Vagina (tissue), 2 donors: Measurements from ENCODE around the gene IVNS1ABP. TPM values are rescaled to one million over a fixed set of nuclear protein-coding genes. Genes with fewer than 3 reads are reported as not detected.

ENCODE experiments used
- DNase-seq, 2 donors: peaks; one replicate each; pipeline ENCODE4 v3.0.0-alpha.2; 2017; ENCODE audit errors: extremely low spot score in 2 of 2
- H3K27ac ChIP-seq: fragments of 200-600 bp; sonication (generic); one replicate; pipeline ENCODE4 v1.5.1; 2019
- H3K27me3 ChIP-seq: fragments of 200-600 bp; sonication (generic); one replicate; pipeline ENCODE4 v1.5.1; 2019
- H3K36me3 ChIP-seq, 2 donors: fragments of 200-600 bp; sonication (generic); one replicate each; pipeline ENCODE4 v1.5.1; 2017 to 2019
- H3K4me1 ChIP-seq: fragments of 200-600 bp; sonication (generic); one replicate; pipeline ENCODE4 v1.5.1; 2019
- H3K4me3 ChIP-seq, 2 donors: fragments of 200-600 bp; sonication (generic); 1 replicate in 1 of 2; 2 replicates in 1 of 2; pipeline ENCODE4 v1.5.1; 2016 to 2019
- H3K9me3 ChIP-seq: fragments of 200-600 bp; sonication (generic); one replicate; pipeline ENCODE4 v1.5.1; 2019
- CTCF ChIP-seq, 3 experiments: fragments of 450-650 bp in 2 of 3; fragments of 200-600 bp in 1 of 3; sonication (generic) in 1 of 3; IDR thresholded peaks; one replicate each; pipeline ENCODE4 v1.5.1; 2017 to 2019; ENCODE audit warnings: antibody characterized with exemption in 3 of 3, mild to moderate bottlenecking in 2 of 3, moderate library complexity in 2 of 3
- POLR2A ChIP-seq, 2 donors: fragments of 450-650 bp; IDR thresholded peaks; one replicate each; pipeline ENCODE4 v1.6.1; 2017; ENCODE audit warnings: antibody characterized with exemption in 2 of 2, mild to moderate bottlenecking in 2 of 2, moderate library complexity in 2 of 2
- POLR2AphosphoS5 ChIP-seq, 2 donors: sonication (generic); formaldehyde crosslinking; IDR thresholded peaks; one replicate each; pipeline ENCODE4 v1.9.0; 2017; ENCODE audit warnings: antibody characterized with exemption in 2 of 2, mild to moderate bottlenecking in 2 of 2, low read depth in 1 of 2; ENCODE audit not compliant: insufficient read depth in 1 of 2
- intact Hi-C: fragments of 100-400 bp; cut with DNase I; formaldehyde crosslinking; loops from one replicate; pipeline ENCODE4 v1.15.1; 2023
- total RNA-seq: library from RNA; depleted of rRNA; stranded (reverse); fragments of >200 nt; gene quantifications from one replicate; pipeline ENCODE4 v1.2.3, GENCODE V29; 2016

Gene IVNS1ABP
- total RNA-seq, 1 donor from 2014 or later, result 125 TPM

DNA sequence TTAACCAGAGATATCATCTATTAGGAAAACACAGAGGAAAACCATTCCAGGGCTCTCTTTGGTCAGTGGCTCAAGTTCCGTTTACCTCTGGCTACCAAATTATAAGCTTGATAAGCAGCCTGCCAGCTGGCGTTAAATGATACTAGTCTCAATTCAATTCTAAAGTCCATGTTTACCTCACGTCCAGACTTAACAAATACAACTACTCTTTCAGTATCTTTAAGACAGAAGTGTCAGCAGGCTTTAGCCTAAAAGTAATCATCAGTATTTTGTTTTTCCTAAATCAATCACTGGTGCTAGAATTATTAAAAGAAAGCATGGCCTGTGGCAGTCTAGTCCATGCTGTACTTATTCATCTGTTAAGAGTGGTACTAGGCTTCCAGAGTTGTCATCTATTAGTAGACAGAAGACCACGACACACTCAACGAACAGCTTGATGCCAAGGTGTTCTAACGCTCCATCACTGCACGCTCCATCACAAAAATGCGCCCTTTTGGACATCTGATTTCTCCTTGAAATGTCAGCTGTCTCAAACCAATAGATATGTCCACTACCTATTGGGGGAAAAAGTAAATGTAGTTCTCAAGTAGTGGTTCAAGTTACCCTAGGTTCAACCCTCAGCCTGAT, 1.5 kb downstream of the IVNS1ABP start:
- H3K4me3 ChIP-seq, result peak overlapping the region; percentile 89 to 94
- H3K9me3 ChIP-seq, result no peaks in the 10 kb centered on the region
- intact Hi-C loops, result no loop called here
- TF ChIP-seq POLR2A (IDR thresholded peaks at IDR 0.05), result no peak
- no peak for TF ChIP-seq CTCF (IDR thresholded peaks at IDR 0.05)
- no peak for TF ChIP-seq POLR2AphosphoS5 (IDR thresholded peaks at IDR 0.05; ENCODE audit: insufficient read depth in 1 of 2, low read depth in 1 of 2)
- H3K36me3 ChIP-seq, result no peaks in the 10 kb centered on the region
- no peak for DNase-seq
- H3K27ac ChIP-seq, result peak overlapping the region; percentile 97
- H3K4me1 ChIP-seq, result peaks cover 65% of the 10 kb centered on the region
- H3K27me3 ChIP-seq, result no peaks in the 10 kb centered on the region

- no peak overlapping the region for H3K27ac ChIP-seq
- intact Hi-C loops, result no loop called here
Measured at GRCh38 chr1:185314411-185314810, 2.6 kb downstream of the IVNS1ABP start.

DNA sequence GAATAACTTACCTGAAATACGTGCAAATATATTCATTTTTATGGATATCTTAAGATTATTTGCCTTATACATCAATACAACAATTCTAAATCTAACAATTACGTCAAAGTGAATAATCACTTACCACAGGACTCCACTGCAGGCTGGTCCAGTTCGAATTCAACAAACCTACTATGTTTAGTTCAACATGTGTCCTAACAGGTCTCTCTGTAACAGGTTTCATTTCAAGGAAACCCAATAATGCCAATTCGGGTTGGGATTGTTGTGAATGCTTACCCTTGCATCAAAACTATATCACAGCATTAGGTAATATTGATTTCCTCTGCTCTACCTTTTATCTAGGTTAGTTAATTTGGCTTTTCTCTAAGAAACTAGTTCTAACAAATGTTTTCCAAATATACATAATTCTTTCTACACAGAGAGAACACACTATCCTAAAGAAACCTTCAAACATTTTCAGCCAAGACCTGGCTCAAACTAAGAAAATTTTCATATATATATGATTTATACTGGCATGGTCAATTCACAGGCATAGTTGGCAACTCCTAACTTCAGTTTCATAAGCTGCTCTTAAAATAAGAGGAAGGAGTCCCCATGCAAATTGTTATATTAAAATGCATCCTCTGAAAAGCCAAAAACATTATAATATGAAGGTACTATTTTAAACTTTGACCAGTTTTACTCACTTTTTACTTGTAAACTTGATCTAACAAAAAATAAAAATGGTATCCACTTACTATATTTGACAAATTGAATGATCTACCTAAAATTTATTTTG, 4.5 kb downstream of the IVNS1ABP start:
- Histone ChIP-seq H3K27ac (no peak overlapping the region), H3K36me3 (peaks cover 0 to 23% of the 10 kb centered on the region in 2 donors), H3K9me3 (no peaks in the 10 kb centered on the region), H3K27me3 (no peaks in the 10 kb centered on the region), H3K4me3 (no peak overlapping the region), H3K4me1 (peaks cover 57% of the 10 kb centered on the region)
- intact Hi-C loops, result no loop called here
- no peak for TF ChIP-seq POLR2AphosphoS5 (IDR thresholded peaks at IDR 0.05; ENCODE audit: insufficient read depth in 1 of 2, low read depth in 1 of 2)
- TF ChIP-seq CTCF (IDR thresholded peaks at IDR 0.05), result no peak
- TF ChIP-seq POLR2A (IDR thresholded peaks at IDR 0.05), result no peak
- no peak for DNase-seq

More at GRCh38 chr1:185314411-185314810, 2.6 kb downstream of the IVNS1ABP start:
- peaks cover 70% of the 10 kb centered on the region for H3K4me1 ChIP-seq
- H3K36me3 ChIP-seq, result peaks cover 0 to 4% of the 10 kb centered on the region in 2 donors
- H3K27me3 ChIP-seq, result no peaks in the 10 kb centered on the region
- DNase-seq, result no peak
- peak overlapping the region in 1 of 2 donors; percentile 94 for H3K4me3 ChIP-seq
- H3K9me3 ChIP-seq, result no peaks in the 10 kb centered on the region
- TF ChIP-seq CTCF (IDR thresholded peaks at IDR 0.05), result no peak
- TF ChIP-seq POLR2AphosphoS5 (IDR thresholded peaks at IDR 0.05; ENCODE audit: insufficient read depth in 1 of 2, low read depth in 1 of 2), result peak in 1 of 2 donors; percentile 20

DNA sequence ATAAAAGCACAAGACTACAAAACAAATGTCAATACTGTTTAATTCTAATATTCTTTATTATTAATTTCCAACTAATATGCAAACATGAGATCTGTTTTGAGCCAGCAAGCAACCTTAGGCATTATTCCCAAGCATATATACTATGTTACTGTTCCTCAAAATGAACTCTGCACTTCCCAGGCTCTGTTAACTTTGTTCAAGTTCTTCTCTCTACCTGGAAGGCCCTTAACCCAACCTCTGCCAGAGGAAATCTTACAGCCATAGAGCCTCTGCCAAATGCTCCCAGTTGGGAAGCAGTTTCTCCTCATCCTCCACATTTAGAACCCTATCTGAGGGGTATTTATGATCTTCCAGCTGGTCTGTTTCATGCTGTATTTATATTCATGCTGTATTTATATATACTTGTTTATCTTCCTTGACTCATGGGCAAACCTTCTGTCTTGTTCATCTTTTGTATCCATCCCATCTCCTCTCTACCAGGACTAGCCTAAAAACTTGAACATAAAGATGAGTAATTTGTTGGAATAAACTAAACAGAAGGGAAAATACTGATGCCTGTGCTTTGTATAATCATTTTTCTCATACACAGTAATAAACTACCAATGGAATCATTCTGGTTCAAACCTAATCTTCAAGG, 5.3 kb downstream of the IVNS1ABP start:
- no peak for DNase-seq
- intact Hi-C loops, result no loop called here
- H3K9me3 ChIP-seq, result no peaks in the 10 kb centered on the region
- H3K27ac ChIP-seq, result no peak overlapping the region
- TF ChIP-seq POLR2AphosphoS5 (IDR thresholded peaks at IDR 0.05; ENCODE audit: insufficient read depth in 1 of 2, low read depth in 1 of 2) (no peak), CTCF (IDR thresholded peaks at IDR 0.05) (no peak), POLR2A (IDR thresholded peaks at IDR 0.05) (no peak)
- no peak overlapping the region for H3K4me3 ChIP-seq
- H3K4me1 ChIP-seq, result peaks cover 57% of the 10 kb centered on the region
- no peaks in the 10 kb centered on the region for H3K27me3 ChIP-seq
- H3K36me3 ChIP-seq, result peaks cover 0 to 31% of the 10 kb centered on the region in 2 donors
